Memory B cell (primary cell): ENCODE data around the gene NOP16.

Experiments
- ATAC-seq: fragments of 150-1000 bp; cut with Tn5 transposase; 2 replicates; pipeline ENCODE4 v1.10.0; 2021; ENCODE audit warnings: low read depth, mild to moderate bottlenecking, moderate library complexity
- DNase-seq, 2 donors: peaks; one replicate each; pipeline ENCODE4 v3.0.0; 2022; ENCODE audit warnings: low spot score in 2 of 2
- H3K27ac Mint-ChIP-seq: one replicate; pipeline ENCODE4 v1.8.0; 2022; ENCODE audit warnings: mild to moderate bottlenecking, moderate library complexity, mixed read lengths
- H3K27me3 Mint-ChIP-seq: one replicate; pipeline ENCODE4 v1.8.0; 2022; ENCODE audit warnings: mixed read lengths
- H3K36me3 Mint-ChIP-seq: one replicate; pipeline ENCODE4 v1.8.0; 2022; ENCODE audit warnings: mild to moderate bottlenecking, mixed read lengths
- H3K4me1 Mint-ChIP-seq: one replicate; pipeline ENCODE4 v1.8.0; 2022; ENCODE audit warnings: mixed read lengths
- H3K4me3 Mint-ChIP-seq: one replicate; pipeline ENCODE4 v1.8.0; 2022; ENCODE audit warnings: mild to moderate bottlenecking, moderate library complexity, mixed read lengths
- H3K9me3 Mint-ChIP-seq: one replicate; pipeline ENCODE4 v1.8.0; 2022; ENCODE audit warnings: mixed read lengths

NOP16 gene, protein sequence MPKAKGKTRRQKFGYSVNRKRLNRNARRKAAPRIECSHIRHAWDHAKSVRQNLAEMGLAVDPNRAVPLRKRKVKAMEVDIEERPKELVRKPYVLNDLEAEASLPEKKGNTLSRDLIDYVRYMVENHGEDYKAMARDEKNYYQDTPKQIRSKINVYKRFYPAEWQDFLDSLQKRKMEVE

DNA sequence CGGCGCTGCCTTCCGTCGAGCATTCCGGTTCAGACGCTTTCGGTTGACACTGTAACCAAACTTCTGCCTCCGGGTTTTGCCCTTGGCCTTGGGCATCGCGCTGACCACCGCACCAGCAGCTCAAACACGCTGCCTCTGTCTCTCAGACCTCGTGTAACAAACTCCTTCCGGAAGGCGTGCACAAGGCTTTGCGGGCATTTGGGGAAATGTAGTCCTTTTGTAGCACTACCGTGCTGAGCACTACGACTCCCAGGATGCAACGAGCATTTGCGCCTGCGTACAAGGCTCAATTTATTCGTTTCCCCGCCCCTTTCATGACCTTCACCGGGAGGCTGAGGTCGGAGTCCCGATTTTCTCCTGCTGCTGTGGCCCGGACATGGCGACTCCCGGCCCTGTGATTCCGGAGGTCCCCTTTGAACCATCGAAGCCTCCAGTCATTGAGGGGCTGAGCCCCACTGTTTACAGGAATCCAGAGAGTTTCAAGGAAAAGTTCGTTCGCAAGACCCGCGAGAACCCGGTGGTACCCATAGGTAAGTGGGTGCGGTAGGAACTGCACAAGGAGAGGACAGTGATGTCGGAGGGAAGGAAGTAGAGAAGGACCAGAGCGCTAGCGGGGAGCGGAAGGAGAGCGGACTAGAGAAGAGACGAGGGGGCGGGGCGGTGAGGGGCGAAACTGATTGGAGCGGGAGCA lies at the start of gene NOP16, which contains the start of gene HIGD2A:
Gene NOP16, minus strand, starts transcription at position 155 of the 691 bp plus-strand sequence. Its CDS starts 59 bp downstream, at position 96.
Gene HIGD2A, plus strand, starts transcription at position 308 of the 691 bp plus-strand sequence. Its CDS starts 69 bp downstream, at position 377.
- H3K27me3 Mint-ChIP-seq = no peaks in the 10 kb centered on the region
- no peaks in the 10 kb centered on the region for H3K9me3 Mint-ChIP-seq
- ATAC-seq (peak; percentile 83), DNase-seq (peak; percentile 94 to 97)
- peak within 1 kb of the TSS; percentile 96 for H3K27ac Mint-ChIP-seq
- peaks cover 13% of the 10 kb centered on the region for H3K4me1 Mint-ChIP-seq
- peak within 1 kb of the TSS; percentile 96 for H3K4me3 Mint-ChIP-seq
- H3K36me3 Mint-ChIP-seq = peaks cover 14% of the 10 kb centered on the region

DNA sequence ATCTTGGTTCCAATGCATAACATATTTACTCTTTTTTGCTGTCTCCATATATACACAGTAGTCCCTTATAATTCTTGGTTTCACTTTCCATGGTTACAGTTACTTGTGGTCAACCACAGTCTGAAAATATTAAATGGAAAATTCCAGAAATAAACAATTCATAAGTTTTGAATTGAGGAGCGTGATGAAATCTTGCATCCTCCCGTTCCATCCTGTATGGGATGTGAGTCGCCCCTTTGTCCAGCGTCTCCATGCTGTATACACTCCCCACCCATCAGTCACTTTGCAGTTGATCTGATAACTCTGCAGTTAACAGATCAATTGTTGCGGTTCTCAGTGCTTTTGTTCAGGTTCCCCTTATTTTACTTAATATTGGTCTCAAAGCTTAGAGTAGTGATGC lies 48.3 kb upstream of the NOP16 start:
- H3K9me3 Mint-ChIP-seq = no peaks in the 10 kb centered on the region
- peaks cover 11% of the 10 kb centered on the region for H3K27me3 Mint-ChIP-seq
- DNase-seq = no peak
- H3K4me3 Mint-ChIP-seq = peak overlapping the region; percentile 60
- no peak overlapping the region for H3K27ac Mint-ChIP-seq
- peaks cover 9% of the 10 kb centered on the region for H3K4me1 Mint-ChIP-seq
- peak; percentile 50 for ATAC-seq
- no peaks in the 10 kb centered on the region for H3K36me3 Mint-ChIP-seq

DNA sequence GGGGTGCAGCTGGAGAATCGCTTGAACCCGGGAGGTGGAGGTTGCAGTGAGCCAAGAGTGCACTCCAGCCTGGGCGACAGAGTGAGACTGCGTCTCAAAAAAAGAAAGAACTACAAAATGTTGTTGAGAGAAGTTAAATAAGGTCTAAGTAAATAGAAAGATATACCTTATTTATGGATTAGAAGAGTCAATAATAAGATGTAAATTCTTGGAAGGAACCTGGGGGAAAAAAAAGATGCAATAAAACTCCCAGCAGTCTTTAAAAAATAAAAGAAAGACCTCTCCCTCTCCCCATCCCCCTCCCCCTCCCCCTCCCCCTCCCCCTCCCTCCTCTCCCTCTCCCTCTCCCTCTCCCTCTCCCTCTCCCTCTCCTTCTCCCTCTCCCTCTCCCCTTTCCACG lies 44.3 kb upstream of the NOP16 start:
- peaks cover 9% of the 10 kb centered on the region for H3K4me1 Mint-ChIP-seq
- no peak for ATAC-seq
- no peaks in the 10 kb centered on the region for H3K36me3 Mint-ChIP-seq
- H3K4me3 Mint-ChIP-seq = no peak overlapping the region
- no peak overlapping the region for H3K27ac Mint-ChIP-seq
- peaks cover 8% of the 10 kb centered on the region for H3K27me3 Mint-ChIP-seq
- H3K9me3 Mint-ChIP-seq = no peaks in the 10 kb centered on the region
- no peak for DNase-seq

DNA sequence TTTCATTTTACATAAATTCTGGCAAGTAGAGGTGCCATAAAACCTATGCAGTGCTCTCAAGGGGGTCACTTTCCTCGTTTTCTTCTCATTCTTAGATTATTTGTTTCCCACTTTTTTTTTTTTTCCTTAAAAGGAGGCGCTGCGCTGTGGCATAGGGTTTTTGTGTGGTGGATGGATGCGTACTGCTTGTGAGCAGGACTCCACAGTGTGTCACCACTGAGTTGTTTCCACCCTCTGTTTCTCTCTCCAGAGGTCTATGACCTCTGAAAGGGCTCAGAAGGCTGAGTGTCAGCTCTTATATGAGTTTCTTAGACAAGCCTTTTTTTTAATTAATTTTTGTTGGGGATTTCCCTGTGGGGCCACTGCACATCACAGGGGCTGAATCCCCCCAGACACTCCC lies 41.6 kb upstream of the NOP16 start:
- H3K4me1 Mint-ChIP-seq = no peaks in the 10 kb centered on the region
- peaks cover 8% of the 10 kb centered on the region for H3K27me3 Mint-ChIP-seq
- no peaks in the 10 kb centered on the region for H3K36me3 Mint-ChIP-seq
- no peaks in the 10 kb centered on the region for H3K9me3 Mint-ChIP-seq
- DNase-seq (no peak), ATAC-seq (no peak)
- H3K4me3 Mint-ChIP-seq = no peak overlapping the region
- H3K27ac Mint-ChIP-seq = no peak overlapping the region

DNA sequence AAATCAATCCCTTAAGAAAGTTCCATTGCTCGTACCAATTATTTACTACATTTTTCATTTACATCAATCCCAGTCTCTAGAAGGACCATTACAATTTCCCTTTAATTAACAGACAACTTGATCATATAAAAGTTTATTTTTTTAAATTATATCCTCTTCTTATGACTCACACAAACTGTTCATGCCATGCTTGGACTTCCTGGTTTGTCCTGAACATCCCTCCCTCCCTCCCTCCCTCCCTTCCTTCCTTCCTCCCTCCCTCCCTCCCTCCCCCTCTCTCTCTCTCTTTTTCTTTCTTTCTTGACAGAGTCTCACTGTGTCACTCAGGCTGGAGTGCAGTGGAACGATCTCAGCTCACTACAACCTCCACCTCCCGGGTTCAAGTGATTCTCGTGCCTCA lies 39.6 kb upstream of the NOP16 start:
- DNase-seq = no peak
- Mint-ChIP-seq H3K9me3 (no peaks in the 10 kb centered on the region), H3K36me3 (no peaks in the 10 kb centered on the region), H3K4me1 (no peaks in the 10 kb centered on the region), H3K27me3 (peaks cover 7% of the 10 kb centered on the region), H3K4me3 (no peak overlapping the region), H3K27ac (no peak overlapping the region)
- ATAC-seq = no peak

DNA sequence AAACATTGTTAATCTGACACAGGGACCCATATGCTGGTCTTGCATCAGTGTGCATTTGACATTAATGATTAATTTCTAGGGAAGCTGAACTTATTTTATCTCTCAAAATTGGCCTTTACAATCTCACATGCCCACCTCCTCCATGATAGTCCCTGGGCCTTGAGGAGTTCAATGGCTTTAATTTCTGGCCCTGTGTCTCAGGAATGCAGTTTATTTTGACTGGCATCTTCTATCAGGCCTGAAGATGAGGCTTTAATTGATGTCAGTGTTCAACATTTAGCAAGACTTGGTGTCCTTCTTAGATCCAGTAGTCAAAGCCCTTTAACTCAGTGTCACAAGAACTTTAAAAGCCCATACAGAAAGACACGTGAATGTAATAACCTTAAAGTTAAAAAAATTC lies 38.5 kb upstream of the NOP16 start:
- no peaks in the 10 kb centered on the region for H3K9me3 Mint-ChIP-seq
- H3K4me3 Mint-ChIP-seq = no peak overlapping the region
- H3K27me3 Mint-ChIP-seq = peaks cover 4% of the 10 kb centered on the region
- ATAC-seq = no peak
- H3K4me1 Mint-ChIP-seq = no peaks in the 10 kb centered on the region
- no peak overlapping the region for H3K27ac Mint-ChIP-seq
- no peaks in the 10 kb centered on the region for H3K36me3 Mint-ChIP-seq
- no peak for DNase-seq

DNA sequence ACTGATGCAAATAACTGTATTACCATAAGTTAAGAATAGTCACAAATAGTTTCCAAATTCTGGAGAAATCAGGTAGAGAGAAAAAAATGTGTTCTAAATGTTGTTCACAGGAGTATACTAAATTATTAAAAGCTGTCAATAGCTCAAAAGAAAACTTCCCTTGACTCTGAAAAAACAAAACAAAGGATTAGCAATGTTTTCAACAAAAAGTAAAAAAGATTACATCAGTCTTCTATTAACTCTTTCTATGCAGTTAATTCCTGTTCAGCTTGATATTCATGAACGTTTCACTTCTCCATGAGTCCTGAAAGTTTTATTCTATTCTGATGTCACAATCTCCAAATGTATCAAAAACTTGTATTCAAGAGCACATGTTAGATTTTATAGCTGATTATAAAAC lies 37.4 kb upstream of the NOP16 start:
- no peaks in the 10 kb centered on the region for H3K4me1 Mint-ChIP-seq
- H3K4me3 Mint-ChIP-seq = no peak overlapping the region
- no peaks in the 10 kb centered on the region for H3K36me3 Mint-ChIP-seq
- DNase-seq = no peak
- no peak for ATAC-seq
- H3K27ac Mint-ChIP-seq = no peak overlapping the region
- peaks cover 4% of the 10 kb centered on the region for H3K27me3 Mint-ChIP-seq
- H3K9me3 Mint-ChIP-seq = no peaks in the 10 kb centered on the region

DNA sequence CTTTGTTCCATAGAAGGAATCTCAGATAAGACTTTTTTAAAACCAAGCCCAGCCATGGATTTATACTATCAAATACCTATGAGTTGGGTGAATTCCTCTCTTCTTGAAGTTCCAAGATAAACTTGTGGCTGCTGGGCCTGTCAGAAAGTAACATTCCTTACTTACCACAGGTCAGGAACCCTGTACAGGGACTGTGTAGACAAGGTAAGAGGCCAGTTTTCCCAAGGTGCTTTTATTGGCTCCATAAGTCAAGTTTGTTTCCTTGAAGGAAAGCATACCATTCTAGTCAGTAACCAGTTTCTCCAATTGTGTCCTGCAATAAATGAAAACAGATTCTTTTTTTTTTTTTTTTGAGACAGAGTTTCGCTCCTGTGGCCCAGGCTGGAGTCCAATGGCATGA lies 36.7 kb upstream of the NOP16 start:
- Mint-ChIP-seq H3K36me3 (no peaks in the 10 kb centered on the region), H3K27me3 (peaks cover 4% of the 10 kb centered on the region), H3K27ac (no peak overlapping the region), H3K9me3 (no peaks in the 10 kb centered on the region), H3K4me1 (no peaks in the 10 kb centered on the region), H3K4me3 (no peak overlapping the region)
- DNase-seq (no peak), ATAC-seq (no peak)

DNA sequence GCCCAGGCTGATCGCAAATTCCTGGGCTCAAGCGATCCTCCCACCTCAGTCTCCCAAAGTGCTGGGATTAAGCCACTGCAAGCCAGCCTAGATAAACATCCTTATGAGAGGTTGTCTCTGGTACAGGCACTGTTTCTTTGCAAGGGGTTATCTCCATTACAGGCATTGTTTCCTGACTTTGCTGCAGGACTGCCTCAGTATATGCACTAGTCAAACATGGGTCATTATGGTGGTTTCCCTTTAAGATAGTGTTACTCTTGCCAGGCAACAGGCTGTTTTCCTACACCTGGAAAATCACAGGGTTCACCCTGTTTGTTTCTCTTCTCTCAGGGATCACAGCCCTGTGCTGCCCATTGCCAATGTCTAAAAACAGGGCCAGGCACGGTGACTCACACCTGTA lies 35.8 kb upstream of the NOP16 start:
- H3K36me3 Mint-ChIP-seq = no peaks in the 10 kb centered on the region
- peaks cover 4% of the 10 kb centered on the region for H3K27me3 Mint-ChIP-seq
- H3K4me3 Mint-ChIP-seq = no peak overlapping the region
- H3K27ac Mint-ChIP-seq = no peak overlapping the region
- no peaks in the 10 kb centered on the region for H3K9me3 Mint-ChIP-seq
- ATAC-seq = no peak
- no peak for DNase-seq
- H3K4me1 Mint-ChIP-seq = no peaks in the 10 kb centered on the region

DNA sequence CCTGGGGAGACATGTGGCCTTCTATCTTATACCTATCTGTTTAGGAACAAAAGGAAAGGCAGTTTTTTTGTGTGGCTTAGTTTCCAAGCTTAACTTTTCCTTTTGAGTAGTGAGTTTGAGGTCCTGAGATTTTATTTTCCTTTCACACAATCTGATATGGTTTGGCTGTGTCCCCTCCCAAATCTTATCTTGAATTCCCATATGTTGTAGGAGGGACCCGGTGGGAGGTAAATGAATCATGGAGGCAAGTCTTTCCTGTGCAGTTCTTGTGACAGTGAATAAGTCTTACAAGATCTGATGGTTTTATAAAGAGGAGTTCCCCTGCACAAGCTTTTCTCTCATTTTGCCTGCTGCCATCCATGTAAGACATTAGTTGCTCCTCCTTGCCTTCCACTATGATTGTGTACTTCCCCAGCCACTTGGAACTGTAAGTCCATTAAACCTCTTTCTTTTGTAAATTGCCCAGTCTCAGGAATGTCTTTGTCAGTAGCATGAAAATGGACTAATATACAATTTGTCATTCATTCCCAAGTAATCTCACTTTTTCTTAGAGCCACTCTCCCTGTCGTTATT lies 32.7 kb upstream of the NOP16 start:
- peaks cover 5% of the 10 kb centered on the region for H3K4me1 Mint-ChIP-seq
- no peak overlapping the region for H3K4me3 Mint-ChIP-seq
- DNase-seq (no peak), ATAC-seq (no peak)
- H3K9me3 Mint-ChIP-seq = no peaks in the 10 kb centered on the region
- H3K36me3 Mint-ChIP-seq = no peaks in the 10 kb centered on the region
- peaks cover 1% of the 10 kb centered on the region for H3K27me3 Mint-ChIP-seq
- no peak overlapping the region for H3K27ac Mint-ChIP-seq

DNA sequence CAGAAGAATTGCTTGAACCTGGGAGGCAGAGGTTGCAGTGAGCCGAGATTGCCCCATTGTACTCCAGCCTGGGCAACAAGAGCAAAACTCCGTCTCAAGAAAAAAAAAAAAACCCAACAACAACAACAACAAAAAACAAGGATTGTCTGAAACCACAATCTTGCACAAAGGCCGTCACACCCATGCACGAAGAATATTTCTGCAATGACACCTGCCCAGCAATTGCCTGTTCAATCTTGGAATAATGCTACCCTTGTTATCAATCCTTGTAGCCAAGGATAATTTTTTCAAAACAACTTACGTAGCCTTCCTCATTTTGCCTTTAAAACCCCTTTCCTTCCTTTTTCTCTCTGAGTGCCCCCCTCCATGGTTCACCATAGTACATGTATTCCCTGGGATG lies 31.7 kb upstream of the NOP16 start:
- H3K36me3 Mint-ChIP-seq = no peaks in the 10 kb centered on the region
- no peaks in the 10 kb centered on the region for H3K9me3 Mint-ChIP-seq
- H3K27ac Mint-ChIP-seq = no peak overlapping the region
- ATAC-seq = no peak
- peaks cover 1% of the 10 kb centered on the region for H3K27me3 Mint-ChIP-seq
- no peak for DNase-seq
- peaks cover 7% of the 10 kb centered on the region for H3K4me1 Mint-ChIP-seq
- H3K4me3 Mint-ChIP-seq = no peak overlapping the region

DNA sequence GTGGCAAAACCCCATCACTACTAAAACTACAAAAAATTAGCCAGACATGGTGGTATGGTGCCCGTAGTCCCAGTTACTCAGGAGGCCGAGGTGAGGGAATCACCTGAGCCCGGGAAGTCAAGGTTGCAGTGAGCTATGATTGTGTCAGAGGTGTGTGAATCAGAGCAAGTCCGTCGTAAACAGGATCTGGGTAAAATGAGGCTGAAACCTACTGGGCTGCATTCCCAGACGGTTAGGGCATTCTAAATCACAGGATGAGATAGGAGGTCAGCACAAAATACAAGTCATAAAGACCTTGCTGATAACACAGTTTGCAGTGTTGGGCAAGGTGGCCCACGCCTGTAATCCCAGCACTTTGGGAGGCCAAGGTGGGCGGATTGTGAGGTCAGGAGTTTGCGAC lies 29.9 kb upstream of the NOP16 start:
- peaks cover 20% of the 10 kb centered on the region for H3K4me1 Mint-ChIP-seq
- ATAC-seq (no peak), DNase-seq (no peak)
- no peak overlapping the region for H3K27ac Mint-ChIP-seq
- no peak overlapping the region for H3K4me3 Mint-ChIP-seq
- H3K9me3 Mint-ChIP-seq = no peaks in the 10 kb centered on the region
- no peaks in the 10 kb centered on the region for H3K36me3 Mint-ChIP-seq
- peaks cover 1% of the 10 kb centered on the region for H3K27me3 Mint-ChIP-seq

DNA sequence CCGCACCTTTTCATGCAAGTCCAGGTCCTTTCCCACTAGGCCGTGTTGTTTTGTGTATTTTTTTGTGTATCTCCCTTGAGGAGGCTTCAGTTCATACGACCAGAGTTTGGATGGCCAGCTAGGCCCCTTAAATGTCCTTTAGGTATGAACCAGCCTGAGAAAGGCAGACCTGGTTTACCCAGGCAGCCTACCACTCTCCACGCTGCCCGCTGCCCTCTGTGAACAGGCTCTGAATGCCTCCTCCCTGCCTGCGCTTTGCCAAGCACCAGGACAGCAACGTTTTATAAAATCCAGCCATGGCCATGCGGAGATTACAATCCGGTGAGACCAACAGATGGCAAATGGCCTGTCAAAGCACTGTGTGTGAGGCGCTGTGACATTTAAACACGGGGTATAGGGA lies 28.6 kb upstream of the NOP16 start:
- DNase-seq (no peak), ATAC-seq (no peak)
- Mint-ChIP-seq H3K9me3 (no peaks in the 10 kb centered on the region), H3K36me3 (no peaks in the 10 kb centered on the region), H3K4me3 (peak overlapping the region; percentile 69), H3K4me1 (peaks cover 20% of the 10 kb centered on the region), H3K27ac (no peak overlapping the region), H3K27me3 (no peaks in the 10 kb centered on the region)

DNA sequence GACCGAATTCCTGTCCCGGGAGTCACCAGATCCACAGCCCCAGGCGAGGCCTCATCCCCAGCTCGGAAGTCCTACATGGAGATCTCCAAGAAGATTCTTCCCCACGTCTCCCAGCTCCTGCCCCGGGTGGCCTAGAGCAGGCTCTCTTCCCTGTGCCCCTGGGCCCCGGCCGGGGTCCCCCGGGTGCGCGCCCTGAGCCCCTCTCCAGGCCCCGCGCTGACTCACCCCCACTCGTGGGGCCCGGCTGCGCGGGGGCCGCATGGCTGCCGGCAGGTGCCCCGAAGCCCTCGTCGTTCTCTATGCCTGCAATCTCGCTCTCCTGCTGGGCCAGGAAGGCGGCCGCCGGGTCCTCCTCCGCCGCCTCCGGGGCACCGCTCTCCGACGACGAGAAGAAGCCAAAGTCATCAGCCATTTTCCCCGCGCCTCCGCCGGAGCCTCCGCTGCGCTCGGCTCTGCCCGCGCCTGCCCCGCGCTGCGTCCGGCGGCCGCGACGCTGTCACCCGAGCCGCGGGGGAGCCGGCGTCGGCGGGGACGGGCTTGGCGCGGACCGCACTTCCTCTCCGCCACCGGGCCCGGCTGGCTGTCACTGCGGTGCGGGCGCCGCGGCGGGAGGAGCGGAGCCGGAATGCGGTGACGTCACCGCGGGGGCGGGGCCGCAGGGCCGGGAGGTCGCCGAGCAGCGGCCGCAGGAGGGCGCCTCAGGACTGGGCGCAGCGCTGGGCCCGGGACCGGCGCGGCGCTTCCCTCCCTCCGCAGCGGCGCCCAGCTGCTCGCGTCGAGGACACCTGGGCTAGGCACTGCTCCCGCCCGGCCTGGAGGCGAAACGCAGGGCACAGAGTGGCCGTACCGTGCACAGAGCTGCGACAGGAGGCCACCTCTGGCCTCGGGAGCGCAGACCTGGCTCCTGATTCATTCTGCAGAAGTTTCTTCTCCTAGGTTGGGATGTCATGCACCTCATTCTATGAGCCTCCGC lies 27.8 kb upstream of the NOP16 start, which contains the start of gene CLTB:
Gene CLTB, minus strand, starts transcription at position 588 of the 973 bp plus-strand sequence. Its CDS starts 176 bp downstream, at position 412.
- peaks cover 20% of the 10 kb centered on the region for H3K4me1 Mint-ChIP-seq
- H3K27me3 Mint-ChIP-seq = no peaks in the 10 kb centered on the region
- H3K27ac Mint-ChIP-seq = peak within 1 kb of the TSS; percentile 35
- peak; percentile 77 to 79 for DNase-seq
- H3K4me3 Mint-ChIP-seq = peak within 1 kb of the TSS; percentile 84
- H3K36me3 Mint-ChIP-seq = no peaks in the 10 kb centered on the region
- ATAC-seq = peak; percentile 94
- no peaks in the 10 kb centered on the region for H3K9me3 Mint-ChIP-seq
